CD4-positive, alpha-beta T cell treated with Interleukin-4 for 4 hours (primary cell): ENCODE data around the gene TMEM254.
"Not testable (repeated sequence)": the region's sequence is repeated elsewhere in the genome, so short reads cannot be mapped to it uniquely, and the experiment has no call there.

Experiments used
- DNase-seq: peaks from one replicate; pipeline ENCODE4 v3.0.0-alpha.2; 2020

Gene TMEM254

DNA sequence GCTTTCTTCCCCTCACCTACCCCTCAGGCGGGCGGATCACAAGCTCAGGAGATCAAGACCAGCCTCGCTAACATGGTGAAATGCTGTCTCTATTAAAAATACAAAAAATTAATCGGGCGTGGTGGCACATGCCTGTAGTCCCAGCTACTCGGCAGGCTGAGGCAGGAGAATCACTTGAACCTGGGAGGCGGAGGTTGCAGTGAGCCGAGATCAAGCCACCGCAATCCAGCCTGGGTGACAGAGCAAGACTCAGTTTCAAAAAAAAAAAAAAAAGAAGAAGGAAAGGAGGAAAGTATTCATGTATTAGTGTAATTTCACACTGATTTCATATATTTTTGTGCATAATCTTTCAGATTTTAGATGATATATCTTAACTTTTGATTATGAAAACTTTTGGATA, 55.2 kb downstream of the TMEM254 start:
- not testable (repeated sequence) for DNase-seq

DNA sequence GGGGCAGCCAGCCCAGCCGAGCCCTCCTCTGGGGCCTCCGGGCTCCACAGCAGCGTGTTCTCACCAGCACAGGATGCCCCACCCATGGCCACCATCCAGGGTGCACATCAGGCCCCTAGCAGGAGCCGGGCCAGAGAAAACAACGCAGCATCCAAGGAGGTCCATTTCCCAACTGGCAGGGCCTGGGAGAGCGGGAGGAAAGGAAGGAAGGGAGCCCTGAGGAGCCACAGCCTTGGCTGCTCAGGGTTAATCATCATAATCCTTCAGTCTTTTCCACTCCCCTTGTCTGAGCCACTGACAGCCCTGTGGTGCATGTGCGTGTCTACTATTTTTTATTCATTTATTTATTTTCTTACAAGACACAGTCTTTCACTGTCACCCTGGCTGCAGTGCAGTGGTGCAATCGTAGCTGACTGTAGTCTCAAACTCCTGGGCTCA, 57.7 kb downstream of the TMEM254 start:
- no peak for DNase-seq

DNA sequence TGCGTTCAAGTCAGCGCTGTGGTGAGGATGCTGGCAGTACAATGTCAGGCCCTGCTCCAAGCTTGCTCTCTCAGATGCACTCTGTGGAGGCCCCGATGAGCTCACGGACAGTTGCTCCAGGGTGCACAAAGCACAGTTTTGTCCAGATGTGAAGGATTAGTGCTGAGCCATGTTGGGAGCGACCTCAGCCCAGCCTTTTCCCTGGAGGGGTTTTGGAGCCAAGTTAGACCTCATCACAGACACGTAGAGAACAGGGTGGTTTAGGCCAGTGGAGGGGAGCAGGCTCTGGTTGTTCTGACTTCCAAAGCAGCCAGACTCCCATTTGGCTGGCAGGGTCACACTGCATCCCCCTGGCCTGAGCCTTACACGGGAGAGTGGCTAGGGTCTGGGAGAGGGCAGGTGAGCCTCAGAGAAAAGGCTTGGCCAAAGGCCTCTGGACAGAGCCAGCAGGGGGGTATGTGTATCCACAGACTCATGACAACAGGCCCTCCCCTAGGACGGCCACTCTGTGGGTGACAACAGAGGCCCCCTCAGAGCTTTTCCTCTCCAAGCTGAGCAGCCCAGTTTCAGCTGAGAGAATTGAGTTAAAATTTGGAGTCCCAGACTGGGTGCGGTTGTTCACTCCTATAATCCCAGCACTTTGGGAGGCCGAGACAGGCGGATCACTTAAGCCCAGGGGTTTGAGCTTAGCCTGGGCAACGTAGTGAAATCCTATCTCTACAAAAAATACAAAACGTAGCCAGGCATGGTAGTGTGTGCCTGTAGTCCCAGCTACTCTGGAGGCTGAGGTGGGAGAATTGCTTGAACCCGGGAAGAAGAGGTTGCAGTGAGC, 58.8 kb downstream of the TMEM254 start:
- DNase-seq, result no peak

DNA sequence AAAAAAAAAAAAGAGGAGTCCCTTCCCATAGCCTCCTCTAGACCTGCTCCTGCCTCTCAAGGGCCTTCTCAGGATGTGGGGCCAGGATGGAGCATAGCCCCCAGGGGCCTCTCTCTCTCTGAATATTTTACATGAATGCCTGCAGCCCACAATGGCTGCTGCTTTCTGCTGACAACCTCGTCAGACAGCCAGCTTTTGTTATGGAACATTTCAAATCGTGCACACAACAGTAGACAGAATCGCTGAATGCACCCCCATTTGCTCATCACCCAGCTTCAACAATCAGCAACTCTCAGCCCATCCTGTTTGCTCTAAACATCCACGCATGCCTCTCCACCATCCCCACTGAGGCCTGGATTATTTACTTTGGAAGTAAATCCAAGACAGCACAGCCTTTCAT, 59.5 kb downstream of the TMEM254 start:
- no peak for DNase-seq

DNA sequence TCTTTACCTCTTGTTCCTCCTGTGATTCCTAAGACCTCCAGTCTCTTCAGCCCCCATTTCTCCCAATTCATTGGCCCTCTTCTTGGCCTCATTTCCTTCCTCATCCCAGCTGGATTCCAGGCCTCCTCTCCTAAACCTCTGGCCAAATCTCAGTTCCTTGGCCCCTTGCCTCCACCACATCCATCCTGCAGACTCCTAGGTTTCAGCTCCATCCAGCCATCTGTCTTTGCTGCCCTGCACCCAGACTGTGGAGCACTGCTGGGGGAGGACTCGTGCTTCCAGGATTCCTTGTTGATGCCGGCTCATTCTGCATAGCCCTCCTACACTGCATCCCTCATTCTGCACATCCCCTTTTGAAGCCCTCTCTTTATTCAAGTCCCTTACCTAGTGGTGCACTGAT, 60.8 kb downstream of the TMEM254 start:
- no peak for DNase-seq

DNA sequence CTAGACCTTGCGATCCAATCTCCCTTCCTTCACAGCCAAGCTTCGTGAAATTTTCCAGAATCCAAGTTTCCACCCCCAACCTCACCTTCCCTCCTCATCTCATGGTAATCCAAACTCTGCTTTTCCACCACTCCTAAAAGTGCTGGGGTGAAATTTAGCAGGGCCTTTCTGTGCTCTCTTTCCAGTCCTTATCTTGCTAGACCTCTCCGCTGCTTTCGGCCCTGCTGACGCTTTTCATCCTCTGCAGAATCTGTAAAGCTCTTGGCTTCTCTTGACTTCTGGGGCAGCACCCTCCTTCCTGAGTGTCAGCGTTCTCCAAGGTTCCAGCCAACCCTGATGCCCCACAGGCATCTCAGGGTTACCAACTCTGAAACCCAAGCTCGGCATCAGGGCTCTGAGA, 61.8 kb downstream of the TMEM254 start:
- no peak for DNase-seq

DNA sequence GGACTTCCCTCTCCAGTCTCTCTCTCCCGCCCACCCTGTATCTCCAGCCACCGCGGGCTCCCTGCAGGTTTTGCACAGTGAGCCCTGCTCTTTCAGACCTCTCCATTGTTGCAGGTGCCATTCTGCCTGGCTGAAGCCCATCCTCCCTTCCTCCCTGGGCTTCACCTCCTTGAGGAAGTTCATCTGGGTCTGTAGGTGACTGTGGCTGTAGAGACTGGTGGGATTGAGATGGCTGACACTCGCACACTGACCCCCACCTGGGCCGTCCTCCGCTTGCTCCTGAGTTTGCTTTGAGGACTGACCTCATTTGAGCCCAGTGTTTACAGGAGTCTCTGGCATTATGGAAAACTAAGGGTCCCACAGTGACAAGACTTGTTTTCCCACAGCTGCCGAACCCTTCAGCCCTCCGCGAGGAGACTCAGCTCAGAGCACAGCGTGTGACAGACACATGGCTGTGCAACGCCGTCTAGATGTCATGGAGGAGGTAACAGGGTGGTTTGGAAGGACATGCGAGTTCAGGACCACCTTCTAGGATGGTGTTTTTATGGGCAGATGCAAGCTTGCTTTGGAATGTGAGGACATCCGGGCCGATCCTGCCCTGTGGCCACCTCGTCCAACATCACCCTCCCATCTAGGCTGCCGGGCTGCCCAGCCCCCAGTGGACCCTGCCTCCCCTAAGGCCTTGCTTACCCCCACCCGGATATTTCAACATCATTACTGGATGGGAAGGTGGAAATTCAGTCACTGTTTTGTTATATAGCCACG, 63.4 kb downstream of the TMEM254 start:
- no peak for DNase-seq
